WTC11 (cell line): ENCODE data around the gene GABRG3. TPM values are rescaled to one million over a fixed set of nuclear protein-coding genes. Genes with fewer than 3 reads are reported as not detected.

ENCODE experiments used
- ATAC-seq: fragments of 200-7000 bp; cut with Tn5 transposase; 2 replicates; pipeline ENCODE4 v1.10.0; 2021; ENCODE audit warnings: mild to moderate bottlenecking, moderate library complexity
- Bru-seq: library from RNA; stranded (reverse); fragments of 400-500 nt; gene quantifications from one replicate; lab custom pipeline; 2021; lab: Mats Ljungman, UMichigan
- CTCF ChIA-PET: fragments of 300-600 bp; sonication (Branson Sonifier 250); formaldehyde crosslinking; loops from one replicate; lab custom pipeline; 2021; ENCODE audit warnings: antibody characterized with exemption; lab: Charles Lee
- POLR2A ChIA-PET: fragments of 350-600 bp; sonication (Branson Sonifier 250); formaldehyde crosslinking; loops from one replicate; lab custom pipeline; 2021; ENCODE audit warnings: antibody characterized with exemption; lab: Charles Lee
- DNase-seq: peaks from one replicate; pipeline ENCODE4 v3.0.0; 2021; ENCODE audit warnings: low spot score
- H3K27ac Mint-ChIP-seq: 2 replicates; pipeline ENCODE4 v1.8.0; 2021; ENCODE audit warnings: mixed read lengths
- H3K27me3 Mint-ChIP-seq: 2 replicates; pipeline ENCODE4 v1.8.0; 2021; ENCODE audit warnings: low read depth, mild to moderate bottlenecking, moderate library complexity, mixed read lengths
- H3K36me3 Mint-ChIP-seq: 2 replicates; pipeline ENCODE4 v1.8.0; 2021; ENCODE audit warnings: mixed read lengths
- H3K4me1 Mint-ChIP-seq: 2 replicates; pipeline ENCODE4 v1.8.0; 2022; ENCODE audit warnings: mixed read lengths
- H3K4me3 Mint-ChIP-seq: 2 replicates; pipeline ENCODE4 v1.8.0; 2021; ENCODE audit warnings: mild to moderate bottlenecking, moderate library complexity, mixed read lengths
- H3K9me3 Mint-ChIP-seq: 2 replicates; pipeline ENCODE4 v1.8.0; 2021; ENCODE audit warnings: mixed read lengths
- E2F1 ChIP-seq: sonication (generic); formaldehyde crosslinking; IDR thresholded peaks from 2 replicates; pipeline ENCODE4 v1.8.0; 2022; ENCODE audit warnings: mild to moderate bottlenecking, missing genetic modification reagents
- EMX1 ChIP-seq: fragments of 250-450 bp; sonication (Bioruptor Pico); IDR thresholded peaks from 2 replicates; pipeline ENCODE4 v1.8.0; 2021; ENCODE audit warnings: mild to moderate bottlenecking
- ETV6 ChIP-seq: sonication (generic); formaldehyde crosslinking; IDR thresholded peaks from 2 replicates; pipeline ENCODE4 v1.8.1; 2022; ENCODE audit warnings: mild to moderate bottlenecking, missing genetic modification reagents
- FOXP1 ChIP-seq: sonication (generic); formaldehyde crosslinking; IDR thresholded peaks from 2 replicates; pipeline ENCODE4 v1.8.0; 2022; ENCODE audit warnings: missing genetic modification reagents, mild to moderate bottlenecking, moderate library complexity, borderline replicate concordance
- HMGXB4 ChIP-seq: sonication (generic); formaldehyde crosslinking; IDR thresholded peaks from 2 replicates; pipeline ENCODE4 v1.8.1; 2023; ENCODE audit warnings: mild to moderate bottlenecking, moderate library complexity, missing genetic modification reagents
- IRF2 ChIP-seq: sonication (generic); formaldehyde crosslinking; IDR thresholded peaks from 2 replicates; pipeline ENCODE4 v1.8.0; 2022; ENCODE audit warnings: low read depth, missing genetic modification reagents, borderline replicate concordance
- MAX ChIP-seq: sonication (generic); formaldehyde crosslinking; IDR thresholded peaks from 2 replicates; pipeline ENCODE4 v1.8.0; 2022; ENCODE audit warnings: mild to moderate bottlenecking, missing genetic modification reagents
- PREB ChIP-seq: sonication (generic); formaldehyde crosslinking; IDR thresholded peaks from 2 replicates; pipeline ENCODE4 v1.8.1; 2022; ENCODE audit warnings: mild to moderate bottlenecking, missing genetic modification reagents, moderate library complexity, borderline replicate concordance
- RORB ChIP-seq: fragments of 250-450 bp; sonication (Bioruptor Pico); IDR thresholded peaks from 2 replicates; pipeline ENCODE4 v1.9.0; 2021; ENCODE audit warnings: mild to moderate bottlenecking
- SMAD3 ChIP-seq: sonication (generic); formaldehyde crosslinking; IDR thresholded peaks from 2 replicates; pipeline ENCODE4 v1.8.0; 2022; ENCODE audit warnings: missing genetic modification reagents, mild to moderate bottlenecking, borderline replicate concordance
- SP1 ChIP-seq: sonication (generic); formaldehyde crosslinking; conservative IDR thresholded peaks from 2 replicates; pipeline ENCODE4 v1.8.1; 2022; ENCODE audit warnings: missing genetic modification reagents
- TCF7 ChIP-seq: sonication (generic); formaldehyde crosslinking; IDR thresholded peaks from 2 replicates; pipeline ENCODE4 v1.8.0; 2022; ENCODE audit warnings: mild to moderate bottlenecking, low read depth, missing genetic modification reagents, moderate library complexity
- TEAD1 ChIP-seq: sonication (generic); formaldehyde crosslinking; IDR thresholded peaks from 2 replicates; pipeline ENCODE4 v1.8.0; 2022; ENCODE audit warnings: mild to moderate bottlenecking, missing genetic modification reagents
- TP53 ChIP-seq: sonication (generic); formaldehyde crosslinking; IDR thresholded peaks from 2 replicates; pipeline ENCODE4 v1.8.1; 2023; ENCODE audit warnings: mild to moderate bottlenecking, missing genetic modification reagents
- ZNF219 ChIP-seq: sonication (generic); formaldehyde crosslinking; IDR thresholded peaks from 2 replicates; pipeline ENCODE4 v1.8.0; 2023; ENCODE audit warnings: missing genetic modification reagents, mild to moderate bottlenecking, borderline replicate concordance
- ZNF317 ChIP-seq: sonication (generic); formaldehyde crosslinking; IDR thresholded peaks from 2 replicates; pipeline ENCODE4 v1.8.1; 2023; ENCODE audit warnings: low read depth, mild to moderate bottlenecking, moderate library complexity, missing genetic modification reagents, borderline replicate concordance
- ZNF396 ChIP-seq: fragments of 250-450 bp; sonication (Bioruptor Pico); IDR thresholded peaks from 2 replicates; pipeline ENCODE4 v1.8.0; 2021; ENCODE audit warnings: mild to moderate bottlenecking, moderate library complexity, borderline replicate concordance
- ZNF512 ChIP-seq: sonication (generic); formaldehyde crosslinking; IDR thresholded peaks from 2 replicates; pipeline ENCODE4 v1.8.1; 2022; ENCODE audit warnings: missing genetic modification reagents, borderline replicate concordance
- long read RNA-seq, 3 experiments: library from RNA in 1 of 3; library from capped mRNA in 1 of 3; library from polyadenylated mRNA in 1 of 3; unstranded in 2 of 3; stranded (forward) in 1 of 3; transcript quantifications; one replicate each; pipeline ENCODE4 v2.0.0, GENCODE V29; 2021
- total RNA-seq: library from RNA; stranded (reverse); gene quantifications from 3 replicates; pipeline ENCODE4 v1.2.3, GENCODE V29; 2021
- TF ChIP-seq, protein P1 (sequence below): sonication (generic); formaldehyde crosslinking; IDR thresholded peaks from 2 replicates; pipeline ENCODE4 v1.8.0; 2023; ENCODE audit warnings: mild to moderate bottlenecking, missing genetic modification reagents
- TF ChIP-seq, protein P2 (sequence below): sonication (generic); formaldehyde crosslinking; IDR thresholded peaks from 2 replicates; pipeline ENCODE4 v1.8.0; 2022; ENCODE audit warnings: mild to moderate bottlenecking, missing genetic modification reagents
- TF ChIP-seq, protein P3 (sequence below): sonication (generic); formaldehyde crosslinking; IDR thresholded peaks from 2 replicates; pipeline ENCODE4 v1.8.1; 2023; ENCODE audit warnings: mild to moderate bottlenecking, missing genetic modification reagents

GABRG3 gene
- total RNA-seq (0.30 to 0.72 TPM (median 0.46 TPM) in 3 replicates), Bru-seq, nascent RNA (percentile 22 among the genes with signal in this experiment)
- long read RNA-seq, experiment 1, partial matches to known transcripts = 0 of 4 reads
- long read RNA-seq, experiment 1, other reads (novel, unspliced or antisense) = 3 of 4 reads
- long read RNA-seq, experiment 2, partial matches to known transcripts = 0 of 1 reads
- long read RNA-seq, experiment 2, other reads (novel, unspliced or antisense) = 1 of 1 reads
- long read RNA-seq, experiment 3 = 0 reads

DNA sequence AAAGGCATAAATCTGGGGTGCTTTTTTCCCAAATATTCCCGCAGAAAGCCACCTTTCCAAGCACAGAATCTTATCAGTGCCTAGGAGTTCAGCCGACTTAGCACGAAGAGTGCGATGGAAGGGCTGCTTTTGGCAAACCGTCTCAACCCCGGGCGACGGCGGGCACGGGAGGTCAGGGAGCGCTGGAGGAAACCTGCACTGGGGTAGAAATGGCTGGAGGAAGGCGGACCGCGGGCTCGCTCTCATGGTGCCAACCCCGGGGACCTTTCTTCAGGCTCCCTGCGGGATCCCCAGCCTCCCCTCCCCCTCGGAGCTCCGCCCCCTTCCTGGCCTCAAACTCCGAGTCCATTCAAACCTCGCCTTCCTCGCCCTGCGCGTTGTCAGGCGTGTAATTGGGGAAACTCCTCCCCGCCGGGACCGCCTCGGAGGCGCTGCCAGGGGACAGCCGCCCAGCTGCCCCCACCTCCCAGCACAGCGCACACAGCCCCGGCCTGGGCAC lies at the start of gene GABRG3:
Gene GABRG3, plus strand, starts transcription at position 470 of the 499 bp plus-strand sequence.
- Mint-ChIP-seq H3K9me3 (no peaks in the 10 kb centered on the region), H3K36me3 (no peaks in the 10 kb centered on the region), H3K27ac (no peak within 1 kb of the TSS), H3K4me1 (peaks cover 7% of the 10 kb centered on the region), H3K4me3 (peak within 1 kb of the TSS; percentile 78), H3K27me3 (peaks cover 74% of the 10 kb centered on the region)
- CTCF ChIA-PET = interaction anchor here (1.1 to 5.4 kb wide), 5 partner anchors 15 to 388 kb away, joined by 3 to 78 read pairs (median 4); no protein-coding TSS in a partner anchor
- ATAC-seq (peak; percentile 41), DNase-seq (peak; percentile 72)
- no peak for TF ChIP-seq TEAD1 (CRISPR knock-in tag)
- no peak for TF ChIP-seq FOXP1
- no peak for TF ChIP-seq SMAD3 (CRISPR knock-in tag)
- no peak for TF ChIP-seq PREB
- TF ChIP-seq MAX (CRISPR knock-in tag) = no peak
- TF ChIP-seq, protein P1, sequence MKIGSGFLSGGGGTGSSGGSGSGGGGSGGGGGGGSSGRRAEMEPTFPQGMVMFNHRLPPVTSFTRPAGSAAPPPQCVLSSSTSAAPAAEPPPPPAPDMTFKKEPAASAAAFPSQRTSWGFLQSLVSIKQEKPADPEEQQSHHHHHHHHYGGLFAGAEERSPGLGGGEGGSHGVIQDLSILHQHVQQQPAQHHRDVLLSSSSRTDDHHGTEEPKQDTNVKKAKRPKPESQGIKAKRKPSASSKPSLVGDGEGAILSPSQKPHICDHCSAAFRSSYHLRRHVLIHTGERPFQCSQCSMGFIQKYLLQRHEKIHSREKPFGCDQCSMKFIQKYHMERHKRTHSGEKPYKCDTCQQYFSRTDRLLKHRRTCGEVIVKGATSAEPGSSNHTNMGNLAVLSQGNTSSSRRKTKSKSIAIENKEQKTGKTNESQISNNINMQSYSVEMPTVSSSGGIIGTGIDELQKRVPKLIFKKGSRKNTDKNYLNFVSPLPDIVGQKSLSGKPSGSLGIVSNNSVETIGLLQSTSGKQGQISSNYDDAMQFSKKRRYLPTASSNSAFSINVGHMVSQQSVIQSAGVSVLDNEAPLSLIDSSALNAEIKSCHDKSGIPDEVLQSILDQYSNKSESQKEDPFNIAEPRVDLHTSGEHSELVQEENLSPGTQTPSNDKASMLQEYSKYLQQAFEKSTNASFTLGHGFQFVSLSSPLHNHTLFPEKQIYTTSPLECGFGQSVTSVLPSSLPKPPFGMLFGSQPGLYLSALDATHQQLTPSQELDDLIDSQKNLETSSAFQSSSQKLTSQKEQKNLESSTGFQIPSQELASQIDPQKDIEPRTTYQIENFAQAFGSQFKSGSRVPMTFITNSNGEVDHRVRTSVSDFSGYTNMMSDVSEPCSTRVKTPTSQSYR (CRISPR knock-in tag) = no peak
- TF ChIP-seq TP53 (CRISPR knock-in tag) = 0 out of 2 replicates have a peak, but pooled peaks have one; percentile 4
- no peak for TF ChIP-seq RORB (CRISPR knock-in tag)
- TF ChIP-seq ZNF317 (CRISPR knock-in tag) = peak; percentile 83
- TF ChIP-seq E2F1 (CRISPR knock-in tag) = no peak
- TF ChIP-seq ETV6 (CRISPR knock-in tag) = 0 out of 2 replicates have a peak, but pooled peaks have one; percentile 10
- no peak for TF ChIP-seq ZNF396
- no peak for TF ChIP-seq ZNF512 (CRISPR knock-in tag)
- POLR2A ChIA-PET = no interaction called here

DNA sequence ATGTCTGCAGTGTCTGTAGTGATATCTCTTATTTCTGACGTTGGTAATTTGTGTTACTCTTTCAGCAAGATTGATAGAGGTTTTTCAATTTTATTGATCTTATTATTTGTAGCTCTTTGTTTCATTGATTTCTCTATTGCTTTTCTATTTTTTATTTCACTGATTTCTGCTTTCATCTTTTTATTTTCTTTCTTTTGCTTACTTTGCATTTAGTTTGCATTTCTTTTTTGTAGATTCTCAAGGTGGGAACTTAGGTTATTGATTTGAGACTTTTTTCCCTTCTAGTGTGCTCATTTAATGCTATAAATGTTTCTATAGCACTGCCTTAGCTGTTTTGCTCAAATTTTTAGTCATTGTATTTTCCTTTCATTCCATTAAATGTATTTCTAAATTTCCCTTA lies 49.5 kb upstream of the GABRG3 start:
- no peak for DNase-seq
- Mint-ChIP-seq H3K9me3 (peaks cover 12% of the 10 kb centered on the region), H3K4me1 (no peaks in the 10 kb centered on the region), H3K4me3 (no peak overlapping the region), H3K27me3 (no peaks in the 10 kb centered on the region), H3K27ac (no peak overlapping the region), H3K36me3 (peaks cover 12% of the 10 kb centered on the region)
- ChIA-PET CTCF (interaction anchor here (0.9 kb wide), 1 partner anchor 30 kb away, joined by 4 read pairs; no protein-coding TSS in a partner anchor), POLR2A (no interaction called here)
- no peak for TF ChIP-seq HMGXB4 (CRISPR knock-in tag)
- no peak for TF ChIP-seq ETV6 (CRISPR knock-in tag)
- TF ChIP-seq, protein P2, sequence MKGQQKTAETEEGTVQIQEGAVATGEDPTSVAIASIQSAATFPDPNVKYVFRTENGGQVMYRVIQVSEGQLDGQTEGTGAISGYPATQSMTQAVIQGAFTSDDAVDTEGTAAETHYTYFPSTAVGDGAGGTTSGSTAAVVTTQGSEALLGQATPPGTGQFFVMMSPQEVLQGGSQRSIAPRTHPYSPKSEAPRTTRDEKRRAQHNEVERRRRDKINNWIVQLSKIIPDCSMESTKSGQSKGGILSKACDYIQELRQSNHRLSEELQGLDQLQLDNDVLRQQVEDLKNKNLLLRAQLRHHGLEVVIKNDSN (CRISPR knock-in tag) = no peak
- TF ChIP-seq, protein P3, sequence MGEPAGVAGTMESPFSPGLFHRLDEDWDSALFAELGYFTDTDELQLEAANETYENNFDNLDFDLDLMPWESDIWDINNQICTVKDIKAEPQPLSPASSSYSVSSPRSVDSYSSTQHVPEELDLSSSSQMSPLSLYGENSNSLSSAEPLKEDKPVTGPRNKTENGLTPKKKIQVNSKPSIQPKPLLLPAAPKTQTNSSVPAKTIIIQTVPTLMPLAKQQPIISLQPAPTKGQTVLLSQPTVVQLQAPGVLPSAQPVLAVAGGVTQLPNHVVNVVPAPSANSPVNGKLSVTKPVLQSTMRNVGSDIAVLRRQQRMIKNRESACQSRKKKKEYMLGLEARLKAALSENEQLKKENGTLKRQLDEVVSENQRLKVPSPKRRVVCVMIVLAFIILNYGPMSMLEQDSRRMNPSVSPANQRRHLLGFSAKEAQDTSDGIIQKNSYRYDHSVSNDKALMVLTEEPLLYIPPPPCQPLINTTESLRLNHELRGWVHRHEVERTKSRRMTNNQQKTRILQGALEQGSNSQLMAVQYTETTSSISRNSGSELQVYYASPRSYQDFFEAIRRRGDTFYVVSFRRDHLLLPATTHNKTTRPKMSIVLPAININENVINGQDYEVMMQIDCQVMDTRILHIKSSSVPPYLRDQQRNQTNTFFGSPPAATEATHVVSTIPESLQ (CRISPR knock-in tag) = no peak
- TF ChIP-seq IRF2 (CRISPR knock-in tag) = no peak
- TF ChIP-seq ZNF219 (CRISPR knock-in tag) = no peak
- TF ChIP-seq TEAD1 (CRISPR knock-in tag) = no peak
- TF ChIP-seq EMX1 (CRISPR knock-in tag) = no peak
- no peak for TF ChIP-seq TCF7 (CRISPR knock-in tag)
- TF ChIP-seq SP1 (CRISPR knock-in tag) = no peak
- ATAC-seq = no peak
